HG03175 (cell line): ENCODE data around the gene SUSD1.
"Not testable (repeated sequence)": the region's sequence is repeated elsewhere in the genome, so short reads cannot be mapped to it uniquely, and the experiment has no call there.

Source experiments
- ATAC-seq: cut with Tn5 transposase; IDR thresholded peaks from one replicate; pipeline ENCODE4 v1.9.1; 2021; ENCODE audit warnings: mild to moderate bottlenecking, moderate library complexity; ENCODE audit not compliant: unreplicated experiment

SUSD1 gene

GRCh38 chr9:112174965-112175795, at the start of gene SUSD1:
Gene SUSD1 (minus strand): TSS chr9:112175297. CDS start chr9:112175235, 62 bp downstream.
- peak; percentile 48 for ATAC-seq

DNA sequence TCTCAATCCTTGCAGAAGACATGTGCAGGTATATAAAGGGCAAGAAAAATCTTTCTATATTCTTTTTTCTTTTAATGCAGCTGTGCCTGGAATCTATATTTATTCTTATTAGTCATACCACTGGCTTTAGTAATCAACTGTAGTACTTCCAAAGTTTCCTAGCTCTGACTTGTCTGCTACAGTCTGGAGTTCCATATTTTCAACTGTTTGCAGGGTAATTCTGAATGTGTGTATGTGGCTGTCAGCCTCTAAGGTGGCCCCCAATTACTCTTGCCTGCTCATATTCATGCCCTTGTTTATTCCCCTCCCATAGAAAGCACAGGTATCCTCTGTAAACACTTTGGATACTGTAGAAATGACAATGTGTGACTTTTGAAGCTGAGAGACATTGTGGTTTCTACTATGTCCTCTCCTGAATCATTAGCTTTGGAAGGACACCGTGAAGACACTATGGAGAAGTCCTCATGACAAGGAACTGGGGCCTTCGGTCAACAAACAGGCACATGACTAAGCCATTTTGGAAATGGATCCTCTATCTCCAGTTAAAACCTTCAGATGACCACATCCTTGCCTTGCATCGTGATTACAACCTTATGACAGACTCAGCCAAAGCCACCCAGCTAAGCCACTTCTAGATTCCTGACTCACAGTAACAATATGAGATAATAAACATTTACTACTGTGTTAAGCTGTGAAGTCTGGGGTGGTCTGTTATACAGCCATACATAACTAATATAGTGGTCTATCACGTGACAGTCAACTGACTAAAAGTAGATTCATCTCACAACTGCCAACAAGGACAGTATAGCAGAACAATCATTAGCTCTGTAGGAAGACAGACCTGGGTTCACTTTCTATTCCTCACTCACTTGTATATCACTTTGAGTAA, 49.5 kb upstream of the SUSD1 start:
- ATAC-seq: peak; percentile 87

DNA sequence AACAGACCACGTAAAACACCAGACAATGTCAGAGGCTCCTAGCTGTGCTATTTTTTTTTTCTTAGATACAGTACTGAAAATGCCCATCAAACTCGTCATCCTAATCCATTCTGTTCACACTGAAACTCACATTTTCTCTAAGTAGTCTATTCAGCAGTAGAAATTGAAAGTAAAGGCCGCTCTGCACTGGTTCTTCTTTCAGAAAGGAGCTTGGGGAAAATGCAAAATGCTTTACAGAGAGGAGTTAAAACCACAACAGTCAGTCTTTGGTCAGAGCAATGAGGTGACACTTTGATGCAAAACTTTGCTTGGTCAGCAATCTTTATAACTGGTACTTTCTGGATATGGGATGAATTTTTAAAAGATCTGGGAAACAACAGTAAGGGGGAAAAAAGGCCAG, 43.8 kb upstream of the SUSD1 start:
- peak; percentile 95 for ATAC-seq

GRCh38 chr9:112212926-112213325, 37.8 kb upstream of the SUSD1 start:
- no peak for ATAC-seq

- no peak for ATAC-seq
Observed at GRCh38 chr9:112207451-112207850, 32.4 kb upstream of the SUSD1 start.

- no peak for ATAC-seq
Observed at GRCh38 chr9:112203536-112203935, 28.4 kb upstream of the SUSD1 start.

GRCh38 chr9:112200711-112201110, 25.6 kb upstream of the SUSD1 start:
- ATAC-seq: no peak

DNA sequence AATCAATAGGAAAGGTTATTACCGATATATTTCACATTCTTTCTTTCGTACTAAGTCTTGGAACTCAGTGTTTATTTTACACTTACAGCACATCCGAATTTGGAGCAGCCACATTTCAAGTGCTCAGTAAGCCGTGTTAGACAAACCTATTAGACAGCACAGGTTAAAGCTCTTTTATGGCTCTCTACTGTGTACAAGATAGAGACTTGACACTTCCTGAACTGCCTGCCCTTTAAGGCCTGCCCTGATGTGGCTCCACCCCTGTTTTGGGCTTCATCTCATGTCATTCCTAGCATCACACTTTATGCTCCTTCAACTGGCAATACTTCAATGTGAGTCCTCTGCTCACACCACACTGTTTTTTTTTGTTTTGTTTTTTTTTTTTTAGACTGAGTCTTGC, 23.5 kb upstream of the SUSD1 start:
- ATAC-seq: no peak

GRCh38 chr9:112194969-112195431, 19.9 kb upstream of the SUSD1 start:
- no peak for ATAC-seq

DNA sequence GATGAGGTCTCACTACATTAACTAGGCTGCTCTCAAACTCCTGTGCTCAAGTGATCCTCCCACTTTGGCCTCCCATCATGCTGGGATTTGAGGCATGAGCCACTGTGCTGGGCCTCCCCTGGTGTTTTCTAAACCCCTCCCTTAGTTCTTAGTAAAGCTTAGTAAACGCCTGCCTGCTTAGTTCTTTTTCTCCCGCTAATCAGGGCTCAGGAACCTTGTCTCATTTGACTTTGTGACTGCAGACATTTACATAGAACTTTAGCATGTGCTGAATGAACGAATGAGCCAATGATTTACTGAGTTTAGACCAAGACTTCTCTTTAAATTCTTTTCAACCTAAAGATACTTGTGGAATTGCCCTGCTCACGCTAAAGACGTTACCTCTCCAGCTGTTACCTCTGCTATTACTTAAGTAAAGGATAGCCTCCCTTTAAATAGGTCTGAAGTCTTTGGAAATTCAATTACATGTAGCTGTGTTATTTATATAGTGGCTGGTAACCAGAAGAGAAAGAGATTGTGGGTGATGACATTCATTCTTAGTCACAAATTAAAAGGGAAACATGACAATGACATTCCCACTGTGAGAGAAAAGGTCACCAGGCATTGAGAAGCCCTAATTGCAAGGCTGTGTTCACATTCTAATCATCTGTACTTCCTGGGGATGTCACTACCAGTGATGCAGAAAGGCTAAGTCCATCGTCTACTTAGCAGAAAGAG, 18.6 kb upstream of the SUSD1 start:
- no peak for ATAC-seq

DNA sequence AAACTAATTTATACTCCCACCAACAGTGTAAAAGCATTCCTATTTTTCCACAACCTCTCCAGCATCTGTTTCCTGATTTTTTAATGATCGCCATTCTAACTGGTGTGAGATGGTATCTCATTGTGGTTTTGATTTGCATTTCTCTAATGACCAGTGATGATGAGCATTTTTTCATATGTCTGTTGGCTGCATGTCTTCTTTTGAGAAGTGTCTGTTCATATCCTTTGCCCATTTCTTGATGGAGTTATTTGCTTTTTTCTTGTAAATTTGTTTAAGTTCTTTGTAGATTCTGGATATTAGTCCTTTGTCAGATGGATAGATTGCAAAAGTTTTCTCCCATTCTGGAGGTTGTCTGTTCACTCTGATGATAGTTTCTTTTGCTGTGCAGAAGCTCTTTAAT, 15.2 kb upstream of the SUSD1 start:
- not testable (repeated sequence) for ATAC-seq

GRCh38 chr9:112188884-112189283, 13.8 kb upstream of the SUSD1 start:
- ATAC-seq: no peak

DNA sequence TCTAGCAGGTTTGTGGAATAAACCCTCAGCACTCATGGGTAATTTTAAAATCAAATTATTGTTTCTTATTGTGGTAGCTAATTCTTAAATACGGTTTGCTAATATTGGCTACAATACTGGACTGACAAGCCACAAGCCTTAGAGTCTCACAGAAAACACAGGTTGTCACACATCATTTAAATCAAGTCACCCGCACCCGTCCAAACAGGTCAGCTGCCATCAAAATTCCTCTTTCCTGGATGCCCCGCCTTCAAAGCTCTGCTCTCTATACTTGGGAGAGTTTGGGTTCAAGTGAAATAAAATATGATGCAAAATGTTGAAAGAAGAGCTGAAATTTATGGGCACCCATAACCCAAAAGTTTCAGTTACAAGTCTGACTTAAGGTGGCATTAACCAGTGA, 12.3 kb upstream of the SUSD1 start:
- ATAC-seq: no peak

DNA sequence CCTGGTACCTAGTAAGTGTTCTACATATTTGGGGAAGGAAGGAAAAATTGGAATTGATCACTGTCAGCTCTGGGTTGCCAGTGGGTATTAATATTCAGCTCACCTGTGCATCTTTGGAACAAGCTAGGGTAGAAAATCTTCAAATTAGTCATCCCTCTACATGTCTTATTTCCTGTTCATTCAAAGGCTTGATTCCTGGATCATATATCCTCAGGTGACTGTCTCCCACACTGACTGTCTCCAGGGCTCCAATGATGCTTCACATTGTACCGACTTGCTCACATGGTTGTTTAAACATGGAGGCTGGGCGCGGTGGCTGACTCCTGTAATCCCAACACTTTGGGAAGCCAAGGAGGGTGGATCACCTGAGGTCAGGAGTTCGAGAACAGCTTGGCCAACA, 11.6 kb upstream of the SUSD1 start:
- ATAC-seq: no peak

DNA sequence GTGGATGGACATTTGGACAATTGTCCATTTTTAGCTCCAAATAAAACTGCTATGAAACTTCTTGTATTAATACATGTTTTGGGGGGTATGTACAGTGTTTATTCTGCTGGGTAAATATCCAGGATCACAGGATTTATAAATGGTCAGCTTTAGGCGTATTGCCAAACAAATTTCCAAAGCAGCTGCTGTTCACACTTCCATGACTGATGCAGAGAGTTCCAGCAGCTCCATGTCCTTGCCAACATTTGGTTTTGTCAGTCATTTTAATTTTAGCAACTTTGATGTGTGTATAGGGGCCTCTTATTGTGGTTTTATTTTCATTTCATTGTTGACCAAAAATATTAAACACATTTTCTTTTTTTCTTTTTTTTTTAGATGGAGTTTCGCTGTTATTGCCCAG, 9.8 kb upstream of the SUSD1 start:
- no peak for ATAC-seq

- ATAC-seq: no peak
Observed at GRCh38 chr9:112184221-112184620, 9.1 kb upstream of the SUSD1 start.

DNA sequence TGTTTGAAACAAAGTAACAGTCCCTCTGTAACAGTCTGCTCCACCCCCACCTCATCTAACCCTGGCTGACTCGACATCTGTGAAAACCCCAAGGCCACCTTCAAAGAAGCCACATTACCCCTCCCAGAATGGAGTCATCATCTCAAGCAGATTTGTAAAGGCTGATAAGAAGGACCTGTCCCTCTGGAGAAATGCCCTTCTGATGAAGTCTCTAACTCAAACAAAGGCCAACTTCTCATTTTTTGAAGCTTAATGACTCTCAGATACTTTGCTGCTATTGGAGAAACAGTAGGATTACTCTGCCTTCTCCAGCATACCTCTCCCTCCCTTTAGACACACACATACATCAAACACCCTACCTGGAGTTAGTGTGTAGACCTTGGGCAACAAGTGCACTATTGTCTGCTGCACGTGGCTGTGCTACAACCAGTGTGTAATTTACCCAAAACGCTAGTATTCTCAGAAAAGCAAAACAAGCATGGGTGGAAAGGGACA, 5.3 kb upstream of the SUSD1 start:
- ATAC-seq: no peak

DNA sequence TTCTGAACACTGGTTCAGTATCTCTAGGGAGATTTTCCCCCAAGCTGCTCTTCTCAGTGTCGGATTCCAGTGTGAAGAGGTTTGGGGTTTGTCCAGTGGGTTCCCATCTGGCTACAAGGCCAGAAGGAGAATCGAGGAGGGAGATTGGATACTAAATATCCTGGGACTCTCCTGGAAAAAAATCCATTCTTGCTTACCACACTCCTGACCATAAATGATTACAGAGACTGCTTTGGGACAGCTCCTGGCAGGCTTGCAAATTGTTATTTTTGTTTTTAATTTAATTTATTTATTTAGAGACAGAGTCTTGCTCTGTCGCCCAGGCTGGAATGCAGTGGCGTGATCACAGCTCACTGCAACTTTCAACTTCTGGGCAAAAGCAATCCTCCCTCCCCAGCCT, 4.7 kb upstream of the SUSD1 start:
- ATAC-seq: no peak

DNA sequence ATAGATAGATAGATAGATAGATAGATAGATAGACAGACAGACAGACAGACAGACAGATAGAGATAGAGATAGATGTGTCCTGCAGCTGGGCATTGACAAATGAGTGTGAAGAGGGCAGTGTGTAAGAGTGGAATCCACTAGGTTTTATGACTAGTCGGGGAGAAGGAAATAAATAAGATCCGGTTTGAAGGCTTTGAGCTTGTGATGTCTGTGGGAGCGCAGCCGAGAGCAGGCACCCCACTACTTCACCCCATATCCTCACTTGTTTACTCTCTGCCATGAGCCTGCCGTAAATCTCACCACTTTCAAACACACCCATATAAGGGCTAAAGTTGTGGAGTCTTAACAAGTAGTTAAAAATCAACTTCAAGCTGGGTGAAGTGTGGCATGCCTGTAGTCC, 1.4 kb upstream of the SUSD1 start:
- ATAC-seq: no peak

DNA sequence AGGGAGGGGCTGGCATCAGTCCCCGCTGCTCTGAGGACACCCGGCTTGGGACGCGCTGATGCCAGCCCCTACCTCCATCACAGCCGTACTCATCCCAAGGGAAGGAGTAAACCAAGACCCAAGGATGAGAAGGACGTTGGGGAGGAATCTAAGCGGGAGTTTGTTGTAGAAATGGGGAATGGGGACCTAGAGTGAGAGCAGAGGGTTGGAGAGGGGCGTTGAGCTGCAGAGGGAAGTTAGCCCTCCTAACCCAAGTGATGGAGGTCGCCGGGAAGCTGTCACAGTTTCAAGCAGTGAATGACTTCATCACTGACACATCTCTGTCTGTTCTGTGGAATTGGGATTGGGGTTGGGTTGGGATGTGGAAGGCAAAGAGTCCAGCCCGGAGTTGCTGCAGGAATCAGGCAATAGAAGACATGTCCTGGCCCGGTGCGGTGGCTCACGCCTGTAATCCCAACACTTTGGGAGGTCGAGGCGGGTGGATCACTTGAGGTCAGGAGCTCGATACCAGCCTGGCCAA, 759 bp upstream of the SUSD1 start:
- no peak for ATAC-seq
